HG02884 (cell line): ENCODE data around the gene SLC25A21.

Experiments used
- ATAC-seq: cut with Tn5 transposase; IDR thresholded peaks from one replicate; pipeline ENCODE4 v1.9.1; 2021; ENCODE audit warnings: mild to moderate bottlenecking, moderate library complexity; ENCODE audit not compliant: unreplicated experiment

Gene SLC25A21

GRCh38 chr14:36656687-36657398 is 515.6 kb downstream of the SLC25A21 start:
- ATAC-seq, result no peak

- ATAC-seq, result no peak
These were observed 516.3 kb downstream of the SLC25A21 start for GRCh38 chr14:36655963-36656686.

- ATAC-seq, result no peak
These were observed 516.8 kb downstream of the SLC25A21 start for GRCh38 chr14:36655571-36655962.

GRCh38 chr14:36654794-36655381 is 517.5 kb downstream of the SLC25A21 start:
- ATAC-seq, result no peak

GRCh38 chr14:36653962-36654793 is 518.2 kb downstream of the SLC25A21 start:
- ATAC-seq, result no peak

- no peak for ATAC-seq
These were observed 519.0 kb downstream of the SLC25A21 start for GRCh38 chr14:36653413-36653812.

GRCh38 chr14:36652542-36653201 is 519.7 kb downstream of the SLC25A21 start:
- no peak for ATAC-seq

- ATAC-seq, result no peak
These were observed 522.3 kb downstream of the SLC25A21 start for GRCh38 chr14:36649872-36650650.

- no peak for ATAC-seq
These were observed 524.3 kb downstream of the SLC25A21 start for GRCh38 chr14:36647824-36648753.

- no peak for ATAC-seq
These were observed 525.0 kb downstream of the SLC25A21 start for GRCh38 chr14:36647417-36647823.

GRCh38 chr14:36646664-36647416 is 525.6 kb downstream of the SLC25A21 start:
- no peak for ATAC-seq

- ATAC-seq, result no peak
These were observed 538.8 kb downstream of the SLC25A21 start for GRCh38 chr14:36633580-36633979.
